CD14-positive monocyte (primary cell): ENCODE measurements around the gene MRPS35. TPM values are rescaled to one million over a fixed set of nuclear protein-coding genes. Genes with fewer than 3 reads are reported as not detected.

ENCODE experiments used
- DNase-seq, 3 donors: peaks; one replicate each; pipeline ENCODE4 v3.0.0-alpha.2; 2011 to 2022
- H2AFZ ChIP-seq: 2 replicates; pipeline ENCODE4 v1.6.0; 2012; ENCODE audit warnings: mild to moderate bottlenecking, low read depth, low read length, inconsistent platforms; ENCODE audit not compliant: insufficient read depth, poor library complexity, severe bottlenecking
- H3K27ac ChIP-seq, 2 donors: 1 replicate in 1 of 2; 2 replicates in 1 of 2; pipeline ENCODE4 v1.5.1; 2012 to 2013; ENCODE audit warnings: low read length in 2 of 2, control low read depth in 1 of 2, inconsistent platforms in 1 of 2, low read depth in 1 of 2, mild to moderate bottlenecking in 1 of 2
- H3K27me3 ChIP-seq, 2 donors: one replicate each; pipeline versions ENCODE4 v1.6.0 to v1.6.1; 2011 to 2013; ENCODE audit warnings: low read length in 2 of 2; ENCODE audit not compliant: control insufficient read depth in 2 of 2, insufficient read depth in 2 of 2
- H3K36me3 ChIP-seq, 2 donors: replicated peaks in 1 of 2; 1 replicate in 1 of 2; 2 replicates in 1 of 2; pipeline versions ENCODE4 v1.5.1 to v1.6.1; 2012 to 2013; ENCODE audit warnings: low read length in 2 of 2, control low read depth in 1 of 2, inconsistent platforms in 1 of 2, mild to moderate bottlenecking in 1 of 2; ENCODE audit not compliant: insufficient read depth in 2 of 2, control insufficient read depth in 1 of 2
- H3K4me1 ChIP-seq, 2 donors: 1 replicate in 1 of 2; 2 replicates in 1 of 2; pipeline versions ENCODE4 v1.5.1 to v1.6.1; 2012 to 2013; ENCODE audit warnings: low read length in 2 of 2, control low read depth in 1 of 2, inconsistent platforms in 1 of 2, mild to moderate bottlenecking in 1 of 2, moderate library complexity in 1 of 2; ENCODE audit not compliant: insufficient read depth in 2 of 2, control insufficient read depth in 1 of 2
- H3K4me2 ChIP-seq: replicated peaks from 2 replicates; pipeline ENCODE3; 2012; ENCODE audit warnings: low read length, moderate library complexity, mild to moderate bottlenecking; ENCODE audit not compliant: poor library complexity, severe bottlenecking; ENCODE audit errors: extremely low read depth
- H3K4me3 ChIP-seq, 3 experiments: fragments of 200-600 bp in 1 of 3; sonication (generic) in 1 of 3; replicated peaks in 1 of 3; 1 replicate in 2 of 3; 2 replicates in 1 of 3; pipeline ENCODE4 v1.5.1; 2011 to 2013; ENCODE audit warnings: low read length in 3 of 3, mild to moderate bottlenecking in 3 of 3, control low read depth in 2 of 3, low read depth in 2 of 3, inconsistent platforms in 1 of 3, moderate library complexity in 1 of 3
- H3K79me2 ChIP-seq: 2 replicates; pipeline ENCODE4 v1.6.0; 2012; ENCODE audit warnings: mild to moderate bottlenecking, control low read depth, inconsistent platforms, low read length, moderate library complexity; ENCODE audit not compliant: insufficient read depth
- H3K9ac ChIP-seq: 2 replicates; pipeline ENCODE4 v1.6.0; 2017; ENCODE audit warnings: low read length, mild to moderate bottlenecking; ENCODE audit not compliant: insufficient read depth, poor library complexity, severe bottlenecking
- H3K9me3 ChIP-seq, 2 donors: replicated peaks in 1 of 2; 1 replicate in 1 of 2; 2 replicates in 1 of 2; pipeline versions ENCODE4 v1.5.1 to v1.6.1; 2012 to 2013; ENCODE audit warnings: low read length in 2 of 2, control low read depth in 1 of 2; ENCODE audit not compliant: control insufficient read depth in 1 of 2, insufficient read depth in 1 of 2
- H4K20me1 ChIP-seq: 2 replicates; pipeline ENCODE4 v1.6.0; 2012; ENCODE audit warnings: mild to moderate bottlenecking, low read length, control low read depth, moderate library complexity; ENCODE audit not compliant: insufficient read depth
- H3K27ac Mint-ChIP-seq, 7 donors: one replicate each; pipeline ENCODE4 v1.8.0; 2020; ENCODE audit warnings: mild to moderate bottlenecking in 7 of 7, mixed read lengths in 7 of 7, moderate library complexity in 6 of 7, inconsistent platforms in 2 of 7
- H3K27me3 Mint-ChIP-seq, 3 donors: one replicate each; pipeline ENCODE4 v1.8.0; 2021 to 2022; ENCODE audit warnings: low read depth in 3 of 3, mild to moderate bottlenecking in 3 of 3, mixed read lengths in 3 of 3, moderate library complexity in 3 of 3, inconsistent platforms in 1 of 3
- H3K36me3 Mint-ChIP-seq, 2 donors: one replicate each; pipeline ENCODE4 v1.8.0; 2020; ENCODE audit warnings: mixed read lengths in 2 of 2, inconsistent platforms in 1 of 2, mild to moderate bottlenecking in 1 of 2
- H3K4me1 Mint-ChIP-seq: one replicate; pipeline ENCODE4 v1.8.0; 2020; ENCODE audit warnings: mild to moderate bottlenecking, mixed read lengths
- H3K4me3 Mint-ChIP-seq, 2 donors: one replicate each; pipeline ENCODE4 v1.8.0; 2020; ENCODE audit warnings: mild to moderate bottlenecking in 2 of 2, mixed read lengths in 2 of 2, moderate library complexity in 1 of 2
- H3K9me3 Mint-ChIP-seq, 7 donors: one replicate each; pipeline ENCODE4 v1.8.0; 2020 to 2022; ENCODE audit warnings: mixed read lengths in 7 of 7, mild to moderate bottlenecking in 6 of 7, moderate library complexity in 6 of 7, inconsistent platforms in 2 of 7
- CTCF ChIP-seq: fragments of 200-600 bp; IDR thresholded peaks from one replicate; pipeline ENCODE4 v1.8.0; 2022; ENCODE audit warnings: antibody characterized with exemption, mild to moderate bottlenecking
- WGBS: methylation state at CpG from one replicate; pipeline ENCODE4 v1.1.5; 2013; ENCODE audit warnings: missing lambda C conversion rate; ENCODE audit not compliant: insufficient coverage; 5-methylcytosine and 5-hydroxymethylcytosine counted together
- intact Hi-C, 2 donors: fragments of 100-400 bp; cut with micrococcal nuclease; formaldehyde crosslinking; loops; one replicate each; pipeline versions ENCODE4 v1.15.0 to v1.15.1; 2023
- polyA plus RNA-seq, 3 donors: library from polyadenylated mRNA; depleted of rRNA in 1 of 3; unstranded in 2 of 3; stranded (reverse) in 1 of 3; fragments of 300-500 nt in 2 of 3; fragments of >200 nt in 1 of 3; fragmentation: Illumina TruSeq in 2 of 3; gene quantifications; 1 replicate in 2 of 3; 2 replicates in 1 of 3; pipeline ENCODE4 v1.2.3, GENCODE V29; 2012 to 2021

Gene MRPS35
- polyA plus RNA-seq, 3 donors: 16.6 to 51.8 (median 46.1) TPM

DNA sequence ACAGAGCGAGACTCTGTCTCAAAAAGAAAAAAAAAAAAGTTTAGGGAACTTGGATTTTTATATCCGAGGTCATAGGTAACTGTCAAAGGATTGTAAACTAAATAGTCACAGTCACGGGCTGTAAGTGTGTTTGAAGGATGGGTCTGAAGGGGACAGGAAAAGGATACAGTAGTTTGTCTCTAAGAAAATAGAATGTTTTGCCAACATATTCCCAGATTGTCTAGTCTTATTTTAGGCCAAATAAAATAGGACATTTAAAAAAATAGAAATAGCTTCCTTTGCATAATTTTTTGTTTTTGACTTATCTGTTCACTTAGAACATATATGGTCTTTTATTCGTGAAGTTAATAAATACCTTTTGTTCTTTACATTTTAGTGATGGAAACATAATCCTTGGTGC, 38.6 kb upstream of the MRPS35 start:
- Histone ChIP-seq H3K79me2 (no peaks in the 10 kb centered on the region), H3K27ac (no peak overlapping the region), H3K4me3 (no peak overlapping the region), H2AFZ (no peak overlapping the region), H3K9ac (no peak overlapping the region), H3K9me3 (no peaks in the 10 kb centered on the region), H3K4me1 (peaks cover 0 to 3% of the 10 kb centered on the region in 2 donors), H4K20me1 (no peaks in the 10 kb centered on the region), H3K36me3 (no peaks in the 10 kb centered on the region), H3K27me3 (no peaks in the 10 kb centered on the region), H3K4me2 (no peak overlapping the region)
- intact Hi-C loops: no loop called here
- Mint-ChIP-seq H3K9me3 (no peaks in the 10 kb centered on the region), H3K36me3 (peaks cover 0 to 2% of the 10 kb centered on the region in 2 donors), H3K27me3 (no peaks in the 10 kb centered on the region), H3K4me3 (no peak overlapping the region), H3K4me1 (peaks cover 6% of the 10 kb centered on the region), H3K27ac (no peak overlapping the region)
- no peak for TF ChIP-seq CTCF
- no peak for DNase-seq
- WGBS: 100% methylated on average over 1 of the region's 4 CpGs

DNA sequence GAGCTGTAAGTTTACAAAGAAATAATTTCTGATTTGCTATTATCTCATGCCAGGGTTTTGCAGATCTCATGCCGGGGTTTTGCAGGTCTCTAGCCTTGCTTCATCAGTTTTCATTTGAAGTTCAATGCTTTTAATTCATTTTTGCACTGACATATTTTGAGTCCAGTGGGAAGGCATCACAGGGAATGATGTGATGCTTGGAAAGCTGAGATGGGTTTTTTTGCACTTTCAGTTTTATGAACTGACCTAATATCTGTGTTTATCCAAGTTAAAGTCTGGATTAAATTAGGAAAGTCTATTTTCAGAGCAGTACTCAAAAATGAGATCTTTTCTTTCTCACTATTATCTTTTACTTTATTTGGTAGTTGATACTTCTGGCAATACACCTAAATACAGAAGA, 38.0 kb upstream of the MRPS35 start:
- TF ChIP-seq CTCF: no peak
- WGBS: no CpG with 5 or more reads among the region's 1 CpG
- H3K27ac Mint-ChIP-seq: no peak overlapping the region

More for the DNA sequence above, 38.0 kb upstream of the MRPS35 start:
- Histone ChIP-seq H3K36me3 (no peaks in the 10 kb centered on the region), H3K9ac (no peak overlapping the region), H3K79me2 (no peaks in the 10 kb centered on the region), H3K4me1 (peaks cover 0 to 3% of the 10 kb centered on the region in 2 donors), H2AFZ (no peak overlapping the region), H3K4me2 (no peak overlapping the region), H3K27ac (no peak overlapping the region), H3K27me3 (no peaks in the 10 kb centered on the region), H4K20me1 (no peaks in the 10 kb centered on the region), H3K4me3 (no peak overlapping the region), H3K9me3 (no peaks in the 10 kb centered on the region)
- Mint-ChIP-seq H3K4me1 (peaks cover 6% of the 10 kb centered on the region), H3K36me3 (peaks cover 0 to 2% of the 10 kb centered on the region in 2 donors), H3K9me3 (no peaks in the 10 kb centered on the region), H3K27me3 (peaks cover 0 to 2% (median 0%) of the 10 kb centered on the region in 3 donors), H3K4me3 (no peak overlapping the region)
- intact Hi-C loops: no loop called here
- DNase-seq: no peak
